Skeletal muscle satellite cell (primary cell): ENCODE measurements around the gene CTCF. TPM values are rescaled to one million over a fixed set of nuclear protein-coding genes. Genes with fewer than 3 reads are reported as not detected.

Experiments used
- H3K27me3 ChIP-seq: 2 replicates; pipeline ENCODE4 v1.7.0; 2013; ENCODE audit warnings: low read length; ENCODE audit not compliant: control insufficient read depth, insufficient read depth
- H3K36me3 ChIP-seq: 2 replicates; pipeline ENCODE4 v1.7.0; 2013; ENCODE audit warnings: mild to moderate bottlenecking, control low read depth, low read length; ENCODE audit not compliant: insufficient read depth
- H3K4me1 ChIP-seq: 2 replicates; pipeline ENCODE4 v1.7.0; 2013; ENCODE audit warnings: low read length; ENCODE audit not compliant: control insufficient read depth, insufficient read depth
- H3K4me2 ChIP-seq: 2 replicates; pipeline ENCODE4 v1.7.0; 2013; ENCODE audit warnings: mild to moderate bottlenecking, low read length
- H3K4me3 ChIP-seq: 2 replicates; pipeline ENCODE4 v1.7.0; 2013; ENCODE audit warnings: low read length
- H3K9ac ChIP-seq: 2 replicates; pipeline ENCODE4 v1.7.0; 2013; ENCODE audit warnings: mild to moderate bottlenecking, low read depth, low read length, moderate library complexity
- H3K9me3 ChIP-seq: replicated peaks from 2 replicates; pipeline ENCODE4 v1.7.0; 2013; ENCODE audit warnings: mild to moderate bottlenecking, control low read depth, low read length
- small RNA-seq: library from RNA; depleted of rRNA; stranded (forward); fragments of <200 nt; gene quantifications from one replicate; pipeline ENCODE3, GENCODE V24; 2012

The CTCF gene

GRCh38 chr16:67685388-67686112 lies 123.2 kb downstream of the CTCF start:
- Histone ChIP-seq H3K4me1 (no peaks in the 10 kb centered on the region), H3K4me3 (no peak overlapping the region), H3K9me3 (no peaks in the 10 kb centered on the region), H3K27me3 (no peaks in the 10 kb centered on the region), H3K9ac (no peak overlapping the region), H3K36me3 (peaks cover 21% of the 10 kb centered on the region), H3K4me2 (no peak overlapping the region)

Small RNA genes within 50 kb of the gene (small RNA-seq; reads per million reads assigned to genes)
- gene AC027682.3 = not detected
